Calu3 (cell line): ENCODE data around the gene ZDHHC11B. TPM values are rescaled to one million over a fixed set of nuclear protein-coding genes. Genes with fewer than 3 reads are reported as not detected.
"Not testable (repeated sequence)": the region's sequence is repeated elsewhere in the genome, so short reads cannot be mapped to it uniquely, and the experiment has no call there.

Experiments used
- BruUV-seq: library from RNA; stranded (reverse); fragments of 400-500 nt; replicated peaks from 2 replicates; lab custom pipeline; 2021; lab: Mats Ljungman, UMichigan
- CTCF ChIA-PET: fragments of 300-600 bp; sonication (Branson Sonifier 250); formaldehyde crosslinking; loops from one replicate; lab custom pipeline; 2022; ENCODE audit warnings: antibody characterized with exemption; lab: Charles Lee
- DNase-seq: peaks from one replicate; pipeline ENCODE4 v3.0.0; 2022
- H3K27ac Mint-ChIP-seq: one replicate; pipeline ENCODE4 v1.8.0; 2022; ENCODE audit warnings: mixed read lengths; ENCODE audit not compliant: unreplicated experiment
- H3K27me3 Mint-ChIP-seq: one replicate; pipeline ENCODE4 v1.8.0; 2022; ENCODE audit warnings: mixed read lengths; ENCODE audit not compliant: unreplicated experiment
- H3K36me3 Mint-ChIP-seq: one replicate; pipeline ENCODE4 v1.8.0; 2022; ENCODE audit warnings: mild to moderate bottlenecking, moderate library complexity, mixed read lengths; ENCODE audit not compliant: insufficient read depth, unreplicated experiment
- H3K4me1 Mint-ChIP-seq: one replicate; pipeline ENCODE4 v1.8.0; 2022; ENCODE audit warnings: mild to moderate bottlenecking, low read depth, mixed read lengths; ENCODE audit not compliant: unreplicated experiment
- H3K4me3 Mint-ChIP-seq: one replicate; pipeline ENCODE4 v1.8.0; 2022; ENCODE audit warnings: mild to moderate bottlenecking, low read depth, moderate library complexity, mixed read lengths; ENCODE audit not compliant: unreplicated experiment
- H3K9me3 Mint-ChIP-seq: one replicate; pipeline ENCODE4 v1.8.0; 2022; ENCODE audit warnings: low read depth, mixed read lengths; ENCODE audit not compliant: unreplicated experiment
- intact Hi-C: fragments of 100-400 bp; cut with micrococcal nuclease; formaldehyde crosslinking; loops from one replicate; pipeline ENCODE4 v1.10.0; 2022; ENCODE audit not compliant: unreplicated experiment
- total RNA-seq: library from RNA; stranded (reverse); gene quantifications from 2 replicates; pipeline ENCODE4 v1.2.3, GENCODE V29; 2022
- TF ChIP-seq, protein P1 (sequence below): fragments of 200-600 bp; IDR thresholded peaks from one replicate; pipeline ENCODE4 v1.8.0; 2022; ENCODE audit warnings: antibody characterized with exemption; ENCODE audit not compliant: unreplicated experiment

ZDHHC11B gene
- total RNA-seq, 1 experiment from 2014 or later: 3.0 TPM

- Mint-ChIP-seq H3K27me3 (peaks cover 12% of the 10 kb centered on the region), H3K36me3 (no peaks in the 10 kb centered on the region), H3K4me1 (no peaks in the 10 kb centered on the region), H3K4me3 (no peak overlapping the region), H3K9me3 (no peaks in the 10 kb centered on the region), H3K27ac (no peak overlapping the region)
- TF ChIP-seq, protein P1, sequence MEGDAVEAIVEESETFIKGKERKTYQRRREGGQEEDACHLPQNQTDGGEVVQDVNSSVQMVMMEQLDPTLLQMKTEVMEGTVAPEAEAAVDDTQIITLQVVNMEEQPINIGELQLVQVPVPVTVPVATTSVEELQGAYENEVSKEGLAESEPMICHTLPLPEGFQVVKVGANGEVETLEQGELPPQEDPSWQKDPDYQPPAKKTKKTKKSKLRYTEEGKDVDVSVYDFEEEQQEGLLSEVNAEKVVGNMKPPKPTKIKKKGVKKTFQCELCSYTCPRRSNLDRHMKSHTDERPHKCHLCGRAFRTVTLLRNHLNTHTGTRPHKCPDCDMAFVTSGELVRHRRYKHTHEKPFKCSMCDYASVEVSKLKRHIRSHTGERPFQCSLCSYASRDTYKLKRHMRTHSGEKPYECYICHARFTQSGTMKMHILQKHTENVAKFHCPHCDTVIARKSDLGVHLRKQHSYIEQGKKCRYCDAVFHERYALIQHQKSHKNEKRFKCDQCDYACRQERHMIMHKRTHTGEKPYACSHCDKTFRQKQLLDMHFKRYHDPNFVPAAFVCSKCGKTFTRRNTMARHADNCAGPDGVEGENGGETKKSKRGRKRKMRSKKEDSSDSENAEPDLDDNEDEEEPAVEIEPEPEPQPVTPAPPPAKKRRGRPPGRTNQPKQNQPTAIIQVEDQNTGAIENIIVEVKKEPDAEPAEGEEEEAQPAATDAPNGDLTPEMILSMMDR: no peak
- BruUV-seq: no TSS peak
- CTCF ChIA-PET: no interaction called here
- intact Hi-C loops: loop anchor here (5.0 kb wide), 1 partner anchor 95 kb away; no protein-coding TSS in a partner anchor
- no peak for DNase-seq
These were observed 6.8 kb downstream of the ZDHHC11B start for GRCh38 chr5:777756-778161.

DNA sequence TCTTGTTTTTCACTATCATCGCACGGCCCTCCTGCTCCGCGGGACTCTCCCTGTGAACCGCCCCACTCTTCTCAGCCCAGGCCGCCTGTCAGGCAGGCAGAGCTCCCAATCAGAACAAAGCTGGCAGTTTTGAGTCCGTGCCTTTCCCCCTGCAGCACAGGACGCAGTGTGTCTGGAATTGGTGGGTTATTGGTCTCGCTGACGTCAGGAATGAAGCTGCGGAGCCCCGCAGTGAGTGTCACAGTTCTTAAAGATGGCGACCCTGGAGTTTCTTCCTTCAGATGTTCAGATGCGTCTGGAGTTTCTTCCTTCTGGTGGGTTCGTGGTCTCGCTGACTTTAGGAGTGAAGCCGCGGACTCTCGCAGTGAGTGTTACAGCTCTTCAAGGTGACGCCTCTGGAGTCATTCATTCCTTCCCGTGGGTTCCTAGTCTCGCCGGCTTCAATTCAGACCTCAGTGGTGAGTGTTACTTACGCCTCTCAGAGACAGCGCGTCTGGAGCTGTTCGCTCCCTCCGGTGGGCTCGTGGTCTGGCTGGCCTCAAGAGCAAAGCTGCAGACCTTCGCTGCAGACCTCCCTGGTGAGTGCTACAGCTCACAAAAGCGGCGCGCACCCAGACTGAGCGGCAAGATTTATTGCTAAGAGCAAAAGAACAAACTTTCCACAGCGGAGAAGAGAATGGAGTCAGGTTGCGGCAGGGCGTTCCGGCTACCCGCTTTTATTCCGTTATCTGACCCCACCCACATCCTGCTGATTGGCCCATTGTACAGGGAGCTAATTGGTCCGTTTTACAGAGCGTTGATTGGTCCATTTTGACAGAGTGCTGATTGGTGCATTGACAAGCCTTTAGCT is 7.4 kb downstream of the ZDHHC11B start:
- intact Hi-C loops: loop anchor here (5.0 kb wide), 1 partner anchor 95 kb away; no protein-coding TSS in a partner anchor
- CTCF ChIA-PET: interaction anchor here (1.5 kb wide), 1 partner anchor 93 kb away, joined by 6 read pairs; no protein-coding TSS in a partner anchor
- DNase-seq: no peak
- Mint-ChIP-seq H3K27ac (no peak overlapping the region), H3K27me3 (peaks cover 16% of the 10 kb centered on the region), H3K9me3 (no peaks in the 10 kb centered on the region), H3K4me3 (no peak overlapping the region), H3K4me1 (no peaks in the 10 kb centered on the region), H3K36me3 (no peaks in the 10 kb centered on the region)
- no TSS peak for BruUV-seq
- TF ChIP-seq, protein P1: no peak

- intact Hi-C loops: loop anchor here (5.0 kb wide), 1 partner anchor 94 kb away; no protein-coding TSS in a partner anchor
- no peak for DNase-seq
- CTCF ChIA-PET: interaction anchor here (1.5 kb wide), 1 partner anchor 92 kb away, joined by 6 read pairs; no protein-coding TSS in a partner anchor
- Mint-ChIP-seq H3K4me1 (no peaks in the 10 kb centered on the region), H3K27ac (no peak overlapping the region), H3K9me3 (no peaks in the 10 kb centered on the region), H3K36me3 (no peaks in the 10 kb centered on the region), H3K27me3 (peaks cover 19% of the 10 kb centered on the region), H3K4me3 (no peak overlapping the region)
- no TSS peak for BruUV-seq
- TF ChIP-seq, protein P1: no peak
These were observed 8.3 kb downstream of the ZDHHC11B start for GRCh38 chr5:775961-776861.

DNA sequence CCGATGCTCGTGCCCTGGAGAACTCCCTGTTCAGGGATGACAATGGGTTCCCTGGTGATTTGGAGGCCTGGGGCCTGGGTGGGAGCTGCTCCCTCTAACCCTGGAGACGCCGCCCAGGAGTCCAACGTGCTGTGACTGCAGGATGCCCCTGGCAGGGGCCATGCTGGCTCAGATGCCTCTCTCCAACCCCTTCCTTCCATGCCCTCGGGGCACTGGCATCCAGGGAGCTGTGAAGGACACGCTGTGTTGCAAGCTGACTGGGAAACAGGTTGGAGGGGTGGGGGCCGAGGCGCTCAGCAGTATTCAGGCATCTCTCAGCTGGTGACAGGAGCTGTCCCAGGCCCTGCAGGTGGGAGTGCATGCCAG is 9.0 kb downstream of the ZDHHC11B start:
- not testable (repeated sequence) for H3K4me1 Mint-ChIP-seq, H3K9me3 Mint-ChIP-seq, H3K27ac Mint-ChIP-seq, BruUV-seq, DNase-seq, H3K36me3 Mint-ChIP-seq, H3K4me3 Mint-ChIP-seq
- peaks cover 19% of the 10 kb centered on the region for H3K27me3 Mint-ChIP-seq
- CTCF ChIA-PET: interaction anchor here (1.5 kb wide), 1 partner anchor 92 kb away, joined by 6 read pairs; no protein-coding TSS in a partner anchor
- intact Hi-C loops: loop anchor here (5.0 kb wide), 1 partner anchor 93 kb away; no protein-coding TSS in a partner anchor

- H3K36me3 Mint-ChIP-seq, H3K4me3 Mint-ChIP-seq, H3K27ac Mint-ChIP-seq, H3K9me3 Mint-ChIP-seq, H3K4me1 Mint-ChIP-seq, CTCF ChIA-PET, DNase-seq, BruUV-seq: not testable (repeated sequence)
- intact Hi-C loops: loop anchor here (5.0 kb wide), 1 partner anchor 93 kb away; no protein-coding TSS in a partner anchor
- peaks cover 19% of the 10 kb centered on the region for H3K27me3 Mint-ChIP-seq
These were observed 9.5 kb downstream of the ZDHHC11B start for GRCh38 chr5:774854-775505.

GRCh38 chr5:774304-774703 is 10.2 kb downstream of the ZDHHC11B start:
- CTCF ChIA-PET, H3K27ac Mint-ChIP-seq, BruUV-seq, H3K36me3 Mint-ChIP-seq, intact Hi-C loops, DNase-seq, H3K9me3 Mint-ChIP-seq, H3K4me1 Mint-ChIP-seq, H3K4me3 Mint-ChIP-seq: not testable (repeated sequence)
- peaks cover 19% of the 10 kb centered on the region for H3K27me3 Mint-ChIP-seq
